ENCODE data around the gene MLXIP.
A peak's percentile ranks its signal among the peaks of the same experiment; 100 is the strongest.

Gene MLXIP

GRCh38 chr12:122189626-122190475 lies 111.3 kb downstream of the MLXIP start:
- Histone ChIP-seq H3K79me2 (ENCODE audit: insufficient read depth, low read length) (no peaks in the 10 kb centered on the region), H3K9me2 (replicated peaks; ENCODE audit: low read depth, low read length) (no peaks in the 10 kb centered on the region), H3K9me3 (ENCODE audit: insufficient read depth, low read depth, low read length) (no peaks in the 10 kb centered on the region), H3K4me1 (ENCODE audit: insufficient read depth, low read length, poor library complexity, severe bottlenecking) (no peaks in the 10 kb centered on the region), H3F3A (ENCODE audit: low read depth) (no peaks in the 10 kb centered on the region), H4K20me1 (ENCODE audit: insufficient read depth, low read length, poor library complexity, severe bottlenecking) (no peaks in the 10 kb centered on the region), H3K4me3 (ENCODE audit: low read length, poor library complexity, severe bottlenecking) (no peak overlapping the region), H3K9ac (ENCODE audit: low read depth, low read length, poor library complexity, severe bottlenecking) (no peak overlapping the region), H3K27me3 (ENCODE audit: insufficient read depth, low read length, poor library complexity, severe bottlenecking) (no peaks in the 10 kb centered on the region), H3K36me3 (ENCODE audit: insufficient read depth, low read length) (no peaks in the 10 kb centered on the region), H2AFZ (ENCODE audit: low read length) (no peak overlapping the region), H3K4me2 (ENCODE audit: low read depth, low read length, poor library complexity, severe bottlenecking) (no peak overlapping the region)
- no peak for TF ChIP-seq CTCF (conservative IDR thresholded peaks at IDR 0.05; ENCODE audit: low read length)
- TF ChIP-seq EZH2phosphoT487 (IDR thresholded peaks at IDR 0.05; ENCODE audit: borderline replicate concordance): no peak

GRCh38 chr12:122190842-122191668 lies 112.5 kb downstream of the MLXIP start:
- Histone ChIP-seq H3K79me2 (ENCODE audit: insufficient read depth, low read length) (no peaks in the 10 kb centered on the region), H3K9me2 (replicated peaks; ENCODE audit: low read depth, low read length) (no peaks in the 10 kb centered on the region), H3K9ac (ENCODE audit: low read depth, low read length, poor library complexity, severe bottlenecking) (no peak overlapping the region), H3K36me3 (ENCODE audit: insufficient read depth, low read length) (no peaks in the 10 kb centered on the region), H4K20me1 (ENCODE audit: insufficient read depth, low read length, poor library complexity, severe bottlenecking) (no peaks in the 10 kb centered on the region), H3K27me3 (ENCODE audit: insufficient read depth, low read length, poor library complexity, severe bottlenecking) (no peaks in the 10 kb centered on the region), H3K4me1 (ENCODE audit: insufficient read depth, low read length, poor library complexity, severe bottlenecking) (no peaks in the 10 kb centered on the region), H3F3A (ENCODE audit: low read depth) (no peaks in the 10 kb centered on the region), H3K9me3 (ENCODE audit: insufficient read depth, low read depth, low read length) (no peaks in the 10 kb centered on the region), H3K4me2 (ENCODE audit: low read depth, low read length, poor library complexity, severe bottlenecking) (no peak overlapping the region), H3K4me3 (ENCODE audit: low read length, poor library complexity, severe bottlenecking) (no peak overlapping the region), H2AFZ (ENCODE audit: low read length) (no peak overlapping the region)
- TF ChIP-seq EZH2phosphoT487 (IDR thresholded peaks at IDR 0.05; ENCODE audit: borderline replicate concordance): no peak
- peak; percentile 86 for TF ChIP-seq CTCF (conservative IDR thresholded peaks at IDR 0.05; ENCODE audit: low read length)

GRCh38 chr12:122192441-122192840 lies 113.9 kb downstream of the MLXIP start:
- Histone ChIP-seq H2AFZ (ENCODE audit: low read length) (no peak overlapping the region), H3K36me3 (ENCODE audit: insufficient read depth, low read length) (no peaks in the 10 kb centered on the region), H4K20me1 (ENCODE audit: insufficient read depth, low read length, poor library complexity, severe bottlenecking) (no peaks in the 10 kb centered on the region), H3K4me2 (ENCODE audit: low read depth, low read length, poor library complexity, severe bottlenecking) (no peak overlapping the region), H3F3A (ENCODE audit: low read depth) (no peaks in the 10 kb centered on the region), H3K9me3 (ENCODE audit: insufficient read depth, low read depth, low read length) (no peaks in the 10 kb centered on the region), H3K4me3 (ENCODE audit: low read length, poor library complexity, severe bottlenecking) (no peak overlapping the region), H3K27me3 (ENCODE audit: insufficient read depth, low read length, poor library complexity, severe bottlenecking) (no peaks in the 10 kb centered on the region), H3K9me2 (replicated peaks; ENCODE audit: low read depth, low read length) (no peaks in the 10 kb centered on the region), H3K79me2 (ENCODE audit: insufficient read depth, low read length) (no peaks in the 10 kb centered on the region), H3K4me1 (ENCODE audit: insufficient read depth, low read length, poor library complexity, severe bottlenecking) (peaks cover 6% of the 10 kb centered on the region), H3K9ac (ENCODE audit: low read depth, low read length, poor library complexity, severe bottlenecking) (no peak overlapping the region)
- TF ChIP-seq CTCF (conservative IDR thresholded peaks at IDR 0.05; ENCODE audit: low read length) (no peak), EZH2phosphoT487 (IDR thresholded peaks at IDR 0.05; ENCODE audit: borderline replicate concordance) (no peak)

All from Loucy (cell line).